Natural killer cell (primary cell): ENCODE data around the gene SPIN2B. TPM values are rescaled to one million over a fixed set of nuclear protein-coding genes. Genes with fewer than 3 reads are reported as not detected.
A peak's percentile ranks its signal among the peaks of the same experiment; 100 is the strongest.
"Not testable (repeated sequence)": the region's sequence is repeated elsewhere in the genome, so short reads cannot be mapped to it uniquely, and the experiment has no call there.

ENCODE experiments used
- ATAC-seq, 3 donors: fragments of 150-1000 bp in 2 of 3; fragments of 200-7000 bp in 1 of 3; cut with Tn5 transposase; 1 replicate in 1 of 3; 2 replicates in 2 of 3; pipeline ENCODE4 v1.10.0; 2021; ENCODE audit warnings: mild to moderate bottlenecking in 2 of 3, moderate library complexity in 2 of 3
- DNase-seq, 2 donors: peaks; one replicate each; pipeline versions ENCODE4 v3.0.0 to v3.0.0-alpha.2; 2013 to 2021; ENCODE audit warnings: mixed read lengths in 1 of 2
- H3K27ac ChIP-seq: one replicate; pipeline ENCODE4 v1.5.1; 2013; ENCODE audit warnings: mild to moderate bottlenecking, low read length
- H3K27me3 ChIP-seq: one replicate; pipeline ENCODE4 v1.6.1; 2013; ENCODE audit warnings: low read length; ENCODE audit not compliant: control insufficient read depth, insufficient read depth
- H3K36me3 ChIP-seq: one replicate; pipeline ENCODE4 v1.6.1; 2013; ENCODE audit warnings: low read length; ENCODE audit not compliant: control insufficient read depth, insufficient read depth
- H3K4me1 ChIP-seq: one replicate; pipeline ENCODE4 v1.6.1; 2013; ENCODE audit warnings: low read length; ENCODE audit not compliant: control insufficient read depth, insufficient read depth
- H3K4me3 ChIP-seq: one replicate; pipeline ENCODE4 v1.5.1; 2013; ENCODE audit warnings: low read length
- H3K9me3 ChIP-seq: one replicate; pipeline ENCODE4 v1.6.1; 2013; ENCODE audit warnings: low read length; ENCODE audit not compliant: control insufficient read depth, insufficient read depth
- H3K27ac Mint-ChIP-seq, 2 donors: one replicate each; pipeline ENCODE4 v1.8.0; 2022; ENCODE audit warnings: mild to moderate bottlenecking in 2 of 2, mixed read lengths in 2 of 2, moderate library complexity in 1 of 2
- H3K27me3 Mint-ChIP-seq, 2 donors: one replicate each; pipeline ENCODE4 v1.8.0; 2022; ENCODE audit warnings: low read depth in 2 of 2, mixed read lengths in 2 of 2
- H3K36me3 Mint-ChIP-seq: one replicate; pipeline ENCODE4 v1.8.0; 2022; ENCODE audit warnings: mixed read lengths
- H3K4me1 Mint-ChIP-seq, 2 donors: one replicate each; pipeline ENCODE4 v1.8.0; 2022; ENCODE audit warnings: mixed read lengths in 2 of 2
- H3K4me3 Mint-ChIP-seq: one replicate; pipeline ENCODE4 v1.8.0; 2022; ENCODE audit warnings: mild to moderate bottlenecking, moderate library complexity, mixed read lengths
- H3K9me3 Mint-ChIP-seq, 2 donors: one replicate each; pipeline ENCODE4 v1.8.0; 2022; ENCODE audit warnings: mixed read lengths in 2 of 2
- WGBS: methylation state at CpG from one replicate; pipeline ENCODE4 v1.1.7; 2013; ENCODE audit warnings: missing lambda C conversion rate; ENCODE audit not compliant: insufficient coverage; 5-methylcytosine and 5-hydroxymethylcytosine counted together
- intact Hi-C: fragments of 100-400 bp; cut with micrococcal nuclease; formaldehyde crosslinking; loops from one replicate; pipeline ENCODE4 v1.14.2; 2022
- total RNA-seq, 4 donors: library from RNA; stranded (reverse); fragments of 120-200 nt in 1 of 4; gene quantifications; one replicate each; pipeline versions ENCODE4 v1.2.3 to v1.2.4, GENCODE V29; 2013 to 2022
- TF ChIP-seq, protein P1 (sequence below): fragments of 200-600 bp; IDR thresholded peaks from one replicate; pipeline ENCODE4 v1.8.0; 2022; ENCODE audit warnings: antibody characterized with exemption

Gene SPIN2B
- 10 to 100 TPM; 10.9 to 13.0 (median 11.8) TPM for total RNA-seq
- 14.0 TPM for total RNA-seq (2013)

DNA sequence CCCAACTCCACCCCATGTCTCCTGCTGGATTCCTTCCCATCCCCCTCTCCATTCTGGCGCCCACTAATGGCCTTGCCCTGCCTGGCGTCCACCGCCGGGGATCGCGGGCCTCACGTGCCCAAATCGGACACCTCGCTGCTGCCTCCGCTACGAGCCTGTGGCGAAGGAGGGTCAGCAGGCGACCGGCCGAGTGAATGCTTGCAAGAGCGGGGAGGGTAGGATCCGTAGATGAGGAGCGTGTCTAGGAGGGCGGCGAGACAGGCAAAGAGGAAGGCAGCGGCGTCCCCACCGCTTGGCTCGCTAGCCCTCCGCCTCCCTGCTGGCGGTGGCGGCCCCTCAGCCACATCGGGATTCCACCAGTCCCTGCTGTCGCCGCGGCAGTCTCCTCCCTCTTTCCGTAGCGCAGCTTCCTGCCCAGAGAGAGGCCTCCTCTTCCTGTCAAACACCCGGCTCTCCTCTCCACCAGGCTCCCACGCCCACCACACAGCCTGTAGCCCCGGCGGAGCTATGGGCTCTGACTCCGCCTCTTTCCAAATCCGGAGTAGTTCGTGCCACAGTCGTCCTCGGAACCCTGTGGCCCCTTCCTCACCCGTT is at the start of gene SPIN2B:
TSS of gene SPIN2B (minus strand) at position 387 of the 594 bp plus-strand sequence.
- TF ChIP-seq, protein P1, sequence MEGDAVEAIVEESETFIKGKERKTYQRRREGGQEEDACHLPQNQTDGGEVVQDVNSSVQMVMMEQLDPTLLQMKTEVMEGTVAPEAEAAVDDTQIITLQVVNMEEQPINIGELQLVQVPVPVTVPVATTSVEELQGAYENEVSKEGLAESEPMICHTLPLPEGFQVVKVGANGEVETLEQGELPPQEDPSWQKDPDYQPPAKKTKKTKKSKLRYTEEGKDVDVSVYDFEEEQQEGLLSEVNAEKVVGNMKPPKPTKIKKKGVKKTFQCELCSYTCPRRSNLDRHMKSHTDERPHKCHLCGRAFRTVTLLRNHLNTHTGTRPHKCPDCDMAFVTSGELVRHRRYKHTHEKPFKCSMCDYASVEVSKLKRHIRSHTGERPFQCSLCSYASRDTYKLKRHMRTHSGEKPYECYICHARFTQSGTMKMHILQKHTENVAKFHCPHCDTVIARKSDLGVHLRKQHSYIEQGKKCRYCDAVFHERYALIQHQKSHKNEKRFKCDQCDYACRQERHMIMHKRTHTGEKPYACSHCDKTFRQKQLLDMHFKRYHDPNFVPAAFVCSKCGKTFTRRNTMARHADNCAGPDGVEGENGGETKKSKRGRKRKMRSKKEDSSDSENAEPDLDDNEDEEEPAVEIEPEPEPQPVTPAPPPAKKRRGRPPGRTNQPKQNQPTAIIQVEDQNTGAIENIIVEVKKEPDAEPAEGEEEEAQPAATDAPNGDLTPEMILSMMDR: no peak
- Histone ChIP-seq H3K9me3 (no peaks in the 10 kb centered on the region), H3K4me3 (peak within 1 kb of the TSS; percentile 71), H3K27me3 (no peaks in the 10 kb centered on the region), H3K36me3 (no peaks in the 10 kb centered on the region), H3K4me1 (peaks cover 4% of the 10 kb centered on the region), H3K27ac (peak within 1 kb of the TSS; percentile 48)
- ATAC-seq: peak; percentile 96 to 97 (median 97)
- peak within 1 kb of the TSS; percentile 64 to 95 for H3K27ac Mint-ChIP-seq
- H3K27me3 Mint-ChIP-seq: peaks cover 0 to 6% of the 10 kb centered on the region in 2 donors
- peak; percentile 45 to 84 for DNase-seq
- H3K4me1 Mint-ChIP-seq: peaks cover 6 to 27% of the 10 kb centered on the region in 2 donors
- intact Hi-C loops: no loop called here
- 0% methylated on average over 42 of the region's 43 CpGs for WGBS
- H3K36me3 Mint-ChIP-seq: no peaks in the 10 kb centered on the region
- no peaks in the 10 kb centered on the region for H3K9me3 Mint-ChIP-seq
- H3K4me3 Mint-ChIP-seq: peak within 1 kb of the TSS; percentile 93

- no peaks in the 10 kb centered on the region for H3K9me3 ChIP-seq
- H3K4me1 ChIP-seq: no peaks in the 10 kb centered on the region
- Mint-ChIP-seq H3K27ac (no peak overlapping the region), H3K4me3 (no peak overlapping the region), H3K9me3 (peaks cover 0 to 8% of the 10 kb centered on the region in 2 donors), H3K27me3 (no peaks in the 10 kb centered on the region), H3K36me3 (no peaks in the 10 kb centered on the region), H3K4me1 (no peaks in the 10 kb centered on the region)
- TF ChIP-seq, protein P1: no peak
- H3K4me3 ChIP-seq: no peak overlapping the region
- ATAC-seq (no peak), DNase-seq (peak in 1 of 2 donors; percentile 3)
- no peaks in the 10 kb centered on the region for H3K27me3 ChIP-seq
- intact Hi-C loops: no loop called here
- 97% methylated on average over 5 of the region's 5 CpGs for WGBS
- H3K36me3 ChIP-seq: no peaks in the 10 kb centered on the region
- no peak overlapping the region for H3K27ac ChIP-seq
Observed at GRCh38 chrX:57156397-57157049, 35.2 kb upstream of the SPIN2B start.

DNA sequence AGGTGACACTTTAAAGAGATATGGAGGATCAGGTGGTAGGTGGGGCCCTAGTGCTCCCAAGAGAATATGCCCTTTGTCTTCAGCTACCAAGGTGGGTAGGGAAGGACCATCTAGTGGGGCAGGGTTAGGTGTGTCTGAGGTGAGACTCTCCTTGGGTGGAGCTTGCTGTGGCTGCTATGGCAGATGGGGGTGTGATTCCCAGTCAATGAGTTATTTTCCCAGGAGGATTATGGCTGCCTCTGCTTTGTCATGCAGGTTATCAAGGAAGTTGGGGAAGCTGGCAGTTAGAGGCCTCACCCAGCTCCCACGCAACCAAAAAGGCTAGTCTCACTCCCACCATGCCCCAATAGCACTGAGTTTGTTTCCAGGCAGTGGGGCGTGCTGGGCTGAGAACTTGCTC is 33.8 kb upstream of the SPIN2B start:
- H3K27me3 ChIP-seq: no peaks in the 10 kb centered on the region
- Mint-ChIP-seq H3K9me3 (peaks cover 0 to 5% of the 10 kb centered on the region in 2 donors), H3K4me1 (no peaks in the 10 kb centered on the region), H3K4me3 (no peak overlapping the region), H3K27ac (no peak overlapping the region), H3K27me3 (no peaks in the 10 kb centered on the region), H3K36me3 (no peaks in the 10 kb centered on the region)
- intact Hi-C loops: no loop called here
- TF ChIP-seq, protein P1: no peak
- DNase-seq (no peak), ATAC-seq (no peak)
- no peaks in the 10 kb centered on the region for H3K9me3 ChIP-seq
- no peak overlapping the region for H3K4me3 ChIP-seq
- WGBS: 78% methylated on average over 2 of the region's 2 CpGs
- no peak overlapping the region for H3K27ac ChIP-seq
- H3K36me3 ChIP-seq: no peaks in the 10 kb centered on the region
- H3K4me1 ChIP-seq: no peaks in the 10 kb centered on the region

DNA sequence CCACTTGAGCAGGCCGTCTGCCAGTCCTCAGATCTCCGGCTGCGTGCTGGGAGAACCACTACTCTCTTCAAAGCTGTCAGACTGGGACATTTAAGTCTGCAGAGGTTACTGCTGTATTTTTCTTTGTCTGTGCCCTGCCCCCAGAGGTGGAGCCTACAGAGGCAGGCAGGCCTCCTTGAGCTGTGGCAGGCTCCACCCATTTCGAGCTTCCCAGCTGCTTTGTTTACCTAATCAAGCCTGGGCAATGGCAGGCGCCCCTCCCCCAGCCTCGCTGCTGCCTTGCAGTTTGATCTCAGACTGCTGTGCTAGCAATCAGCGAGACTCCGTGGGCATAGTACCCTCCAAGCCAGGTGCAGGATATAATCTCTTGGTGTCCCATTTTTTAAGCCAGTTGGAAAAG is 30.9 kb upstream of the SPIN2B start:
- DNase-seq, H3K4me3 ChIP-seq, H3K4me1 Mint-ChIP-seq, H3K27ac Mint-ChIP-seq, H3K9me3 ChIP-seq, intact Hi-C loops, ATAC-seq, H3K27me3 Mint-ChIP-seq, H3K4me3 Mint-ChIP-seq, H3K4me1 ChIP-seq, H3K27ac ChIP-seq, H3K36me3 Mint-ChIP-seq, H3K27me3 ChIP-seq, H3K36me3 ChIP-seq, H3K9me3 Mint-ChIP-seq: not testable (repeated sequence)
- 98% methylated on average over 8 of the region's 8 CpGs for WGBS
